Pulmonary artery endothelial cell (primary cell): Measurements from ENCODE around the gene OR14K1. TPM values are rescaled to one million over a fixed set of nuclear protein-coding genes. Genes with fewer than 3 reads are reported as not detected.
"Not testable (repeated sequence)": the region's sequence is repeated elsewhere in the genome, so short reads cannot be mapped to it uniquely, and the experiment has no call there.

Experiments used
- DNase-seq: peaks from one replicate; pipeline ENCODE4 v3.0.0-alpha.2; 2011; ENCODE audit warnings: low read depth, low spot score
- total RNA-seq: library from RNA; depleted of rRNA; stranded (reverse); fragments of >200 nt; gene quantifications from 2 replicates; pipeline ENCODE4 v1.2.3, GENCODE V29; 2014

OR14K1 gene, protein sequence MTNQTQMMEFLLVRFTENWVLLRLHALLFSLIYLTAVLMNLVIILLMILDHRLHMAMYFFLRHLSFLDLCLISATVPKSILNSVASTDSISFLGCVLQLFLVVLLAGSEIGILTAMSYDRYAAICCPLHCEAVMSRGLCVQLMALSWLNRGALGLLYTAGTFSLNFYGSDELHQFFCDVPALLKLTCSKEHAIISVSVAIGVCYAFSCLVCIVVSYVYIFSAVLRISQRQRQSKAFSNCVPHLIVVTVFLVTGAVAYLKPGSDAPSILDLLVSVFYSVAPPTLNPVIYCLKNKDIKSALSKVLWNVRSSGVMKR
- total RNA-seq, result not detected in 2 replicates

DNA sequence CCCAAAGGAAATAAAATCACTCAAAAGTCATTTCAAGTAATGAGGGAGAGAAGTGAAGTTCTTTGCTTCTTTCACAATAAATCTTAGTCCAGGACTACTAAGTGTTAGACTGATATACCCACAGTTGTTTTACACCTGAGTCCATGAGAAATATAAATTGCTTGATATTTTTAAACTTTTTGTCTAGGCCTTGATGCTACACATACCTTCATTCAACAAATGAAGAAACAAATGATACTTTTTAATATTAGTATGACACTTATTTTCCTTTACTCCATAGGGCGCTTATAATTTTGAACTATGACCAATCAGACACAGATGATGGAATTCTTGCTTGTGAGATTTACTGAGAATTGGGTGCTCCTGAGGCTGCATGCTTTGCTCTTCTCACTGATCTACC, at the start of gene OR14K1:
Gene OR14K1, plus strand, starts transcription at position 301 of the 400 bp plus-strand sequence. Its CDS starts 0 bp downstream, at position 301.
- DNase-seq, result no peak

DNA sequence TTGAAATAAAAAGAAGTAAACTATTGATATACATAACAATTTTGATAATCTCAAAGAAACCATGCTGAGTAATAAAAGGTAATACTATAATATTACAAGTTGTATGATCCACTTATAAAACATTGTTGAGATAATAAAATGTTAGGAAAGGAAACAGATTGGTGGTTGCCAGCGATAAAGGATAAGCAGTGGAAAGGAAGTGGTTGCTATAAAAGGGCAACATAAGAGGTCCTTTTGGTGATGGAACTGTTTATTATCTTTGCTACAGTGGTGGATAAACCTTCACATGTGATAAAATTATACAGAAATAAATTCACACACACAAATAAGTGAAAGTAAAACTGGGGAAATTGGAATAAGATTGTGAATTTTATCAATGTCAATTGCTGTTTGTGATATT, 37.1 kb upstream of the OR14K1 start:
- DNase-seq, result no peak

DNA sequence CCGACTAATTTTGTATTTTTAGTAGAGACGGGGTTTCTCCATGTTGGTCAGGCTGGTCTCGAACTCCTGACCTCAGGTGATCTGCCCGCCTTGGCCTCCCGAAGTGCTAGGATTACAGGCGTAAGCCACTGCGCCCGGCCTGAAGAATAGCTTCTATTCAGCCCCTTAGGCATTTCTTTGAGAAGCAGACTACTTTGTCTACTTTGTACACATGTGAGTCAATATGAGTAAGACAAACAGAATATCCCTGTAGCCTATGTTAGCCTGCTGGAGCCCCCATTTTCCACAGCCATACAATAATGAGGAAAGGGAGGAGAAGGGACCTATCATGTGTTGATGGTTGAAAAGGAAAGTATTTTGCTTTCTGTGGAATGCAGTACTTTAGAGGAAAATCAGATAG, 27.7 kb upstream of the OR14K1 start:
- not testable (repeated sequence) for DNase-seq

DNA sequence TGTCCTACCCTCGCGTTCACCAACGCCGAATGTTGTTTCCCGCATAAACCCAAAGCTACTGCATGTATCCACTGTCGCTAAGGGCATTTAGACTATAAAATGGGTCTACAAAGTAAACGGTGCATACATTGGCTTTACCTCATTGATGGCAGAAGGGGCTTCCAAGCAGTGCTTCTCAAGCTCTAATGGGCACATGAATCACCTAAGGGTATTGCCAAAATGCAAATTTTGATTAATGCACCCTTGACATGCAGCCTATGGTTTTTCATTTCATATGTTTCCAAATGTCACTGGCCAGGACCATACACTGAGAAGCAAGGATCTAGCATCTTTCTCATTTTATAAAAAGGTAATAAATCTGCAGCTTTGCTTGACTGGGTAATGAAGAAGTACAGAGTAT, 24.7 kb upstream of the OR14K1 start:
- DNase-seq, result no peak

DNA sequence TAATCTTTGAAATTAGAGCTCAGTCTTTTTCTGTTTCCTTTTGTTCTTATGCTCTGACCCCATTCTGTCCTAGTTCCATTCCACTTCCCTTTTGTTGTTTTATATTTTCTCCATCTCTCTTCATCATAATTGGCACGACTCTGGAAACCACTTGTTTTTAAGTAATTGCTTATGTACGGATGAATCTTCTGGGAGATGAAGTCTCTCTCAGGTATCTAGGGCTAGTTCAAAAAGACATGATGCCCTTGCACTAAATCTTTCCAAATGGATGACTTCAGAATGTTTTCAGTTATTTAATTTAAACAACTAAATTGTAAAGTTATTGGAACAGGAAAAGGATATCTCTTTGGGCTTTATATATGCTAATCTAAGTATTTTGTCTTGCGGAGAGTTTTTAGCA, 21.9 kb upstream of the OR14K1 start, which contains the start of gene OR6F1:
Gene OR6F1, minus strand, starts transcription at position 101 of the 400 bp plus-strand sequence. CDS start 3,891 bp downstream, outside the sequence.
- no peak for DNase-seq

DNA sequence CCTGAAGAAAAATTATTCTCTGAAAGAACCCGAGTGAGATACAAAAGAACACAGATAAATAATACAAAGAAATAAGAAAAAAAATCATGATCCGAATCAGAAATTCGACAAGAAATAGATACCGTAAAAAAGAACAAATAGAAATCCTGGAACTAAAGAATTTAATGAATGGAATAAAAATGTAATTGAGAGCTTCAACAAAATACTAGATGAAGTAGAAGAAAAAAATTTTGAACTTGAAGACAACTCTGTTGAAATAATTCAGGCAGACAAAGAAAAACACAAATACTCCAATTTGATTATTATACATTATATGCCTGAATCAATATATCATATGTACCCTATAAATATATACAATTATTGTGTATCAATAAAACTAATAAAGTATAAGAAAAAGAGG, 17.2 kb upstream of the OR14K1 start:
- DNase-seq, result no peak

DNA sequence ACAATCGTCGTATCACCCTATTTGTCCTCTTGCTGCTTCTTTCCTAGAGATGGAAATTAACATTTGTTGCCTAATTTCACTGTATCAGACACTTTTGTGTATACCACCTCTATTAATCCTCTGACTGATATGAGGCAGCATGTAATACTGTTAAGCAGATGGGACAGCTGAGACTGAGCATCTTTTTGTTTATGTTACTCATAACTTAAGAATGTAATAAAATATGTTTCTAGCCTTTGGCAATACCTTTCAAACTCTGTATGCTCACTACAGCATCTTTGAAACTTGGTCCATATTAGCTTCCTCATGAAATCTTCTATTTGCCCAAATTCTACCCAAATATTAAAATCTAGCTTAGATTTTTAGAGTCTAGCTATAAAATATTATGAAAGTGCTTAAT, 2.3 kb downstream of the OR14K1 start:
- no peak for DNase-seq

DNA sequence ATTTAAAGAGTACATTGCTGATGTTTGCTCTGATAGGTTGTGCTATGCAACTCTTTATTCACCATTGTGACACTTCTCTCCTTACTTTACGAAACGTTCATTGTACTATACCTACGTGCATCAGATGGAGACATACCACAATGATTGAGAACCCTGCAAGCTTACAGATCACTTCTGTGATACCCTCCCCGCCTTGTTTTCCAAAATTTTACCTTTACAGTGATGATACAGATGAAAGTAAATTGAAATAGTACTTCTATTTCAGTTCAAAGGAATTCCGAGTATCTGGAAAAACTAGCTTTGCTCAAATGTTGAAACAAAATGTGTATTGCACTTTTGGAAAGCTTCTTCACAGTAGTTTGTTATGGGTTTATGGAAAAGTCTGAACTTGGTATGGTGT, 3.3 kb downstream of the OR14K1 start:
- no peak for DNase-seq

DNA sequence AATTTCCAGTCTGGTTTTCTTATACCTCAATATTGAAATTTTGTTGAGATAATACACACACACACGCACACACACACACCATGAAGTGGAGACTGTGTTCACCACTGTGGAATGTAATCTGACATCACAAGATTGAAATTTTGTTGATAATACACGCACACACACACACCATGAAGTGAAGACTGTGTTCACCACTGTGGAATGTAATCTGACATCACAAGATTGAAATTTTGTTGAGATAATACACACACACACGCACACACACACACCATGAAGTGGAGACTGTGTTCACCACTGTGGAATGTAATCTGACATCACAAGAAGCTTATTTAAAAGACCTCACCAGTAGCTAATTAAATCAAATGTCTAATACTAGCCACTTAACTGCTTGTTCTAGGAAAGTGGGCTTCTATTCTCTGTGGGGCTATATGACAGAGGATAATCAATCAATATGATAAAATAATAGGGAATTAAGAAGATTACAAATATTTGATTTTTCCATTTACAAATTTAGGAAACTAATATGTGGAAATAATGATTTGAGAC, 3.9 kb downstream of the OR14K1 start:
- DNase-seq, result not testable (repeated sequence)

DNA sequence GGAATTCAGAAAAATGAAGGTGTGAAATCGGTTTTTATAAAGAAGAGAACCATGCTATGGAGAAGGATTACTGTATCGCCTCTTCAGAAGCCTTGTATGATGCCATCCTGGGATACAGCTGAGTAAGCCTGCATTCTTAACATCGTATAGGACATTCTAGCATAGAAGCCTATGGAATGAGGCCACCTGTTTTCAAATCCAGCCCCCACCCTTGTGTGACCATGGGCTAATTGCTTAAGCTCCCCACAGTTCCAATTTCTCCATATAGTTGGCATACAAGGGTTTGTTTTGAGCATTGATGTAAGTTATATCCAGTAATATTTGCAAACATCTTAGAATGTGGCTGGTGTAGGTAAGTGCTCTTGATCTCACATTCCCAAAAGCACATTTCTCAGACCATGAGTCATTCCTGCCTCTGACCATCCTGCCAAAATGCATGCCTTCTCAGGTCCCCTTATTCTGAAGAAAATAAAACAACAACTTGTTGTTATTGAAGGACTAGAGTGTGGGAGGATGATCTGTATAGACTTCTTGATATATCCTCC, 8.0 kb downstream of the OR14K1 start:
- DNase-seq, result no peak

DNA sequence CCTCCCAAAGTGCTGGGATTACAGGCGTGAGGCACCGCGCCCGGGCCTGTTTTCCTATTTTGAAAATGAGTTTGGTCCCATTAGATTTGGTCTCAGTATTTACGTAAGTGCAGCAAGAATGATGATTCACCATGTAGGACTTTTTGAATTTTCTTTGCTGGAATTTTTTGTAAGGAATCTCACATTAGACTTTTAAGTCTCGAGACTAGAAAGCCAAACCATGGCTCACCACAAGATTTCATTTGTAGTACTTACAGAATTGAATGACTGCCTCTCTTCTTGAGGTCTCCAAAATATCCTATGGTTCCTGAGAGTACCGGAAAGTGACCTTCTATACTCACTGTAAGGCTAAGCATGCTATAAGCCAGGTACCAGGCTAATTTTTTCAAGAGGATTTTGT, 9.2 kb downstream of the OR14K1 start:
- no peak for DNase-seq

DNA sequence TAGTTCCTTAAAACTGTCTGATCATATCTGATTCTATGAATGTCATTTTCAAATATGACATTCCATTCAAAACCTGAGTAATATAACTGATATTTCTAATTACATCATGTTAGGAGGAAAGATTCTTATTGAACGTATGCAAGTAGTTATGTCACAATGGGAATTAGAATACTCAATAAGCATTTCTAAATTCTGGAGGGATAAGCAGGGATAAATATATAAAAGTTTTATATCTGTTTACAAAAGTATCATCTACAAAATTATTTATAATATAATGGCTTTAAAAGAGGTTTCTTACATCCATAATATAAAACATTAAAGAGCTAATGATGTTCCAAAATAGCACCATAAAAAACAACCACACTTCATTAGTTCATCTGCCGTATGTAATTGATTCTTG, 9.6 kb downstream of the OR14K1 start, which contains the start of gene OR14A2:
Gene OR14A2, minus strand, starts transcription at position 101 of the 400 bp plus-strand sequence.
- no peak for DNase-seq

DNA sequence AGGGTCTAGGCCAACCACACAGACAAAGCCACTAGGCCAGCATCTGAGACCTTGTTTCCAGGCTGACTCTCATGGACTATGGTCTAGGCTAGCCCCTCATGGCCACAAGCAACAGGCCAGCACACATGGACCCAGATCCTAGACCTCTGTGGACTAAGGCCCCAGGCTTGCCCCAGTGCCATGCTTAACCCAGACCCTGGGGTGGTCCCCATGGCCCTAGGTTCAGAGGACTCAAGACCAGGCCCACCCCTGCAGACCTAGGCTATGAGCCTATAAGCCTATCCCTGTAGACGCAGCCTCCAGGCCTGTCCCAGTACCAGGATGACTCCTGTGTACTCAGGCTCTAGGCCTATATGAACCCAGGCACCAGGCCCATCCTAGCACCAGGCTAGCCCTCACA, 11.5 kb downstream of the OR14K1 start:
- DNase-seq, result no peak

DNA sequence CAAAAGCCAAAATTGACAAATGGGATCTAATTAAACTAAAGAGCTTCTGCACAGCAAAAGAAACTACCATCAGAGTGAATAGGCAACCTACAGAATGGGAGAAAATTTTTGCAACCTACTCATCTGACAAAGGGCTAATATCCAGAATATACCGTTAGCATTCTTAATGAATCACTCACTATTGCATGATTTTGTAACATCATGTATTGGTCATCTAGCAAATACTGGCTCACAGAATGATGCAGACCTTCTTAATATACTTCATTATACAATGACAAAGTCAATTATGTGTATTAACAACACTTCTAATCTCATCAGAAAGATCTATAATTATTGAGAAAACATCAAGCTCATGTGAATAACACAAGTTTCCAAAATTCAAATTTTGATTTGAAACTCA, 15.9 kb downstream of the OR14K1 start:
- DNase-seq, result not testable (repeated sequence)

DNA sequence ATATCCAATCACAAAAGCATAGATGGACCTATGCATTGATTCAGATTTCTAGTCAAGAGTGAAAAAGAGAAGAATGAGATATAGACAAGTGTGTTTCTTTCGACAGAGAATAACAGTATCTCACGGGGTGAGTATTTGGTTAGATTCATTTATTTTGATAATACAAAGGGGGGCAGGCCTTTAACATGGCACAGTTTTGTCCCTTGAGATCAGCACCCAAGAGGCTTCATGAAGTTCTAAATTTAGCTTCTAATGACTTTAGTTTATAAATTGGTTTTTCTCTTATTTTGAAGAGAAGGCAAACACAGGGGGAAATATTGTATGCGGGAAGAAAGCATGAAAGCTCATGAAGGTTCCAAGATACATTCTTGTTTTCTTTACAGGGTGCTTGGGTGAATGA, 22.0 kb downstream of the OR14K1 start, which contains the start of gene OR1C1:
Gene OR1C1, minus strand, starts transcription at position 101 of the 400 bp plus-strand sequence. CDS start 2,150 bp downstream, outside the sequence.
- DNase-seq, result no peak

DNA sequence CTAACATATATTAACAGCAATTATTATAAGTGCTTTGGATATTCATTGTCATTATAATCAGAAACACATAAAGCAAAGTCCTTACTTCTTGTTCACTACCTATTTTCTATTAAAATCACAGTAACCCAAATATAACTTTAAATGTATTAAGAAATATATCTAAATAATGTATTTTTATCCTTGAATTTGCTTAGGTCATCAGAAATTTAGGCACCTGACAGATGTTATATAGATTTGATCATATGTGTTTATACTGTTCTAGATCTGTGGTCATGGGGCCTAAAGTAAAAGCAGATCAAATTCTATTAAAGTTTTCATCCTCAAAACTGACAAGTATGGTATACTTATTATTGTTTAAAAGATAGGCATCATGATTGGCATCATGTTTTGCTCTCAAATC, 31.2 kb downstream of the OR14K1 start:
- DNase-seq, result no peak

Other genes with a start within 250 kb of the OR14K1 start
- gene OR2C3, start 202.2 kb upstream of the OR14K1 start, total RNA-seq, result not detected in 2 replicates
- gene GCSAML, start 189.5 kb upstream of the OR14K1 start, total RNA-seq, result not detected in 2 replicates
- not detected in 2 replicates for gene OR2G2, start 150.3 kb upstream of the OR14K1 start, total RNA-seq
- gene OR2G3, start 133.0 kb upstream of the OR14K1 start, total RNA-seq, result not detected in 2 replicates
- not detected in 2 replicates for gene OR13G1, start 58.9 kb upstream of the OR14K1 start, total RNA-seq
- gene OR6F1, start 22.0 kb upstream of the OR14K1 start, total RNA-seq, result not detected in 2 replicates
- not detected in 2 replicates for gene OR14A2, start 9.5 kb downstream of the OR14K1 start, total RNA-seq
- gene OR1C1, start 21.9 kb downstream of the OR14K1 start, total RNA-seq, result not detected in 2 replicates
- gene OR14A16, start 85.5 kb downstream of the OR14K1 start, total RNA-seq, result not detected in 2 replicates
- not detected in 2 replicates for gene OR11L1, start 103.3 kb downstream of the OR14K1 start, total RNA-seq
- 0.11 and 0.66 TPM in 2 replicates for gene TRIM58, start 118.6 kb downstream of the OR14K1 start, total RNA-seq
- gene OR2W3, start 157.0 kb downstream of the OR14K1 start, total RNA-seq, result 0.53 TPM in 1 of 2 replicates, not detected in the other
- not detected in 2 replicates for gene OR2T8, start 181.6 kb downstream of the OR14K1 start, total RNA-seq
- gene OR2AJ1, start 186.3 kb downstream of the OR14K1 start, total RNA-seq, result not detected in 2 replicates
- not detected in 2 replicates for gene OR2L8, start 210.2 kb downstream of the OR14K1 start, total RNA-seq
- gene OR2AK2, start 226.6 kb downstream of the OR14K1 start, total RNA-seq, result not detected in 2 replicates